SK-N-SH (cell line): ENCODE measurements around the gene CREB5. TPM values are rescaled to one million over a fixed set of nuclear protein-coding genes. Genes with fewer than 3 reads are reported as not detected.

Experiments used
- CTCF ChIA-PET: fragments of 300-600, 350-600 bp; formaldehyde crosslinking; extraction: SDS; loops from one replicate; lab custom pipeline; 2021; lab: Yijun Ruan, JAX
- POLR2A ChIA-PET: fragments of 350-600 bp; sonication (Branson Sonifier 250); formaldehyde crosslinking; extraction: SDS; loops from one replicate; lab custom pipeline; 2020; ENCODE audit warnings: antibody characterized with exemption, inconsistent platforms; lab: Yijun Ruan, JAX
- DNase-seq: peaks from one replicate; pipeline ENCODE4 v3.0.0; 2012
- H2AFZ ChIP-seq: fragments of 200-600 bp; sonication (generic); 2 replicates; pipeline ENCODE4 v1.8.1; 2016; ENCODE audit warnings: antibody characterized with exemption, mild to moderate bottlenecking, low read depth
- H3F3A ChIP-seq: fragments of 200-600 bp; sonication (generic); replicated peaks from 2 replicates; pipeline ENCODE3; 2016; ENCODE audit warnings: antibody characterized with exemption, mild to moderate bottlenecking; ENCODE audit not compliant: insufficient read depth
- H3K27ac ChIP-seq, 2 experiments: fragments of 200-500 bp in 1 of 2; fragments of 200-600 bp in 1 of 2; sonication (Bioruptor generic) in 1 of 2; sonication (generic), shearing (Covaris generic) in 1 of 2; 2 replicates each; pipeline versions ENCODE4 v1.5.1 to v1.6.1; 2014 to 2016; ENCODE audit warnings: low read depth in 2 of 2, inconsistent platforms in 1 of 2, low read length in 1 of 2, mild to moderate bottlenecking in 1 of 2, mixed read lengths in 1 of 2
- H3K27me3 ChIP-seq: fragments of 200-600 bp; sonication (generic), shearing (Covaris generic); 2 replicates; pipeline ENCODE4 v1.6.1; 2016; ENCODE audit warnings: mixed run types; ENCODE audit not compliant: insufficient read depth
- H3K36me3 ChIP-seq, 2 experiments: fragments of 200-500 bp in 1 of 2; fragments of 200-600 bp in 1 of 2; sonication (Bioruptor generic) in 1 of 2; sonication (generic) in 1 of 2; replicated peaks in 1 of 2; 2 replicates each; pipeline versions ENCODE3 to v1.5.1; 2014 to 2016; ENCODE audit warnings: low read length in 1 of 2, mild to moderate bottlenecking in 1 of 2; ENCODE audit not compliant: insufficient read depth in 2 of 2, control insufficient read depth in 1 of 2
- H3K4me1 ChIP-seq, 2 experiments: fragments of 200-500 bp in 1 of 2; fragments of 200-600 bp in 1 of 2; sonication (Bioruptor generic) in 1 of 2; sonication (generic), shearing (Covaris generic) in 1 of 2; 2 replicates each; pipeline versions ENCODE4 v1.5.1 to v1.6.1; 2014 to 2016; ENCODE audit warnings: low read depth in 1 of 2, low read length in 1 of 2, mixed run types in 1 of 2; ENCODE audit not compliant: insufficient read depth in 2 of 2, control insufficient read depth in 1 of 2
- H3K4me2 ChIP-seq: fragments of 200-600 bp; sonication (generic), shearing (Covaris generic); 2 replicates; pipeline ENCODE4 v1.6.1; 2017; ENCODE audit warnings: mixed run types
- H3K4me3 ChIP-seq, 2 experiments: fragments of 200-500 bp in 1 of 2; fragments of 200-600 bp in 1 of 2; sonication (Bioruptor generic) in 1 of 2; sonication (generic), shearing (Covaris generic) in 1 of 2; 2 replicates each; pipeline versions ENCODE4 v1.5.1 to v1.8.1; 2014 to 2016; ENCODE audit warnings: low read depth in 2 of 2, inconsistent platforms in 1 of 2, low read length in 1 of 2, mild to moderate bottlenecking in 1 of 2, mixed read lengths in 1 of 2, moderate library complexity in 1 of 2
- H3K79me2 ChIP-seq: fragments of 200-600 bp; sonication (generic); 2 replicates; pipeline ENCODE4 v1.8.1; 2017; ENCODE audit warnings: mild to moderate bottlenecking; ENCODE audit not compliant: insufficient read depth
- H3K9ac ChIP-seq: fragments of 200-600 bp; sonication (generic); 2 replicates; pipeline ENCODE4 v1.6.1; 2017; ENCODE audit warnings: mixed run types
- H3K9me2 ChIP-seq: fragments of 200-600 bp; sonication (generic); 2 replicates; pipeline ENCODE4 v1.6.1; 2017; ENCODE audit warnings: mixed run types
- H3K9me3 ChIP-seq: fragments of 200-600 bp; sonication (generic); 2 replicates; pipeline ENCODE4 v1.6.1; 2017; ENCODE audit warnings: mixed run types, mild to moderate bottlenecking, moderate library complexity
- H4K20me1 ChIP-seq: fragments of 200-600 bp; sonication (generic); 2 replicates; pipeline ENCODE4 v1.6.1; 2017; ENCODE audit warnings: mild to moderate bottlenecking, mixed run types; ENCODE audit not compliant: insufficient read depth
- EP300 ChIP-seq, 2 experiments: IDR thresholded peaks; 2 replicates each; pipeline versions ENCODE4 v1.4.0 to v1.6.1; 2012; ENCODE audit warnings: borderline replicate concordance in 1 of 2, low read depth in 1 of 2, low read length in 1 of 2
- FOXJ3 ChIP-seq: sonication (generic); formaldehyde crosslinking; IDR thresholded peaks from 2 replicates; pipeline ENCODE4 v1.5.1; 2020; ENCODE audit warnings: mild to moderate bottlenecking, missing genetic modification reagents
- GABPA ChIP-seq: IDR thresholded peaks from 2 replicates; pipeline ENCODE4 v1.4.0; 2012; ENCODE audit warnings: low read depth, mild to moderate bottlenecking
- JUND ChIP-seq: IDR thresholded peaks from 2 replicates; pipeline ENCODE4 v1.4.0; 2012
- MEF2A ChIP-seq: IDR thresholded peaks from 2 replicates; pipeline ENCODE4 v1.4.0; 2012; ENCODE audit warnings: low read depth, borderline replicate concordance
- NRF1 ChIP-seq: IDR thresholded peaks from 2 replicates; pipeline ENCODE4 v1.6.1; 2012; ENCODE audit warnings: low read depth, mild to moderate bottlenecking, low read length
- POLR2AphosphoS5 ChIP-seq: IDR thresholded peaks from 2 replicates; pipeline ENCODE4 v1.6.1; 2012; ENCODE audit warnings: low read depth, low read length
- RXRA ChIP-seq: IDR thresholded peaks from 2 replicates; pipeline ENCODE4 v1.4.0; 2012; ENCODE audit warnings: low read depth, mild to moderate bottlenecking, borderline replicate concordance
- WGBS: methylation state at CpG from one replicate; pipeline ENCODE4 v1.1.6; 2017; ENCODE audit warnings: low lambda C conversion rate; 5-methylcytosine and 5-hydroxymethylcytosine counted together
- polyA plus RNA-seq, 3 experiments: library from polyadenylated mRNA; depleted of rRNA; stranded (reverse); fragments of >200 nt; gene quantifications; 2 replicates each; pipeline ENCODE4 v1.2.3, GENCODE V29; 2012
- TF ChIP-seq, protein P1 (sequence below): IDR thresholded peaks from 2 replicates; pipeline ENCODE4 v1.4.0; 2012; ENCODE audit warnings: low read depth, borderline replicate concordance
- TF ChIP-seq, protein P2 (sequence below): IDR thresholded peaks from 2 replicates; pipeline ENCODE4 v1.6.1; 2012; ENCODE audit warnings: mild to moderate bottlenecking, low read depth, low read length, moderate library complexity
- TF ChIP-seq, protein P3 (sequence below): IDR thresholded peaks from 2 replicates; pipeline ENCODE4; 2012
- TF ChIP-seq, protein P4 (sequence below): fragments of 150-350 bp; IDR thresholded peaks from 2 replicates; pipeline ENCODE4 v1.6.1; 2017; ENCODE audit warnings: antibody characterized with exemption, low read length, low read depth, borderline replicate concordance

The CREB5 gene
- polyA plus RNA-seq, 1 of the 3 experiments (the other 2 are of a cell fraction): 19.3 TPM

DNA sequence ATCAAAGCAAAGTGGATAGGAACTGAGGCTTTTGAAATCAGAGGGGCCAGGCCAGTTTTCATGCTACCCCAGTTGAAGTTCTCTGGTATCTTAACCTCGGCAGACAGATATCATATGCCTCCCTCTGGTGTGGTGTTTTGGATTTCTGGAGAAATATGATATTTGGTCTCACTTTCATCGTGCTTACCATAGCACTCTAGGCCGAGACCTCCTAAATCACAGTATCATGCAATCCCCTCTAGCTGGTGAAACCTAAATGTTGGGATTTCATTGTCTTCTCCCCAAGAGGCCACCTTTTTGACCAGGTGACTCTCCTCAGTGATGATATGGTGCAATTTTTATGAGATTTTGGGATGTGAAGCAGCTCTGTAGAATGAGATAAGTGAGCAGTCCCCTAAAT is 183.5 kb downstream of the CREB5 start:
- Histone ChIP-seq H3K79me2 (no peaks in the 10 kb centered on the region), H3K4me2 (no peak overlapping the region), H3K9ac (no peak overlapping the region), H3K4me3 (no peak overlapping the region), H3K27ac (no peak overlapping the region), H3K9me3 (no peaks in the 10 kb centered on the region), H3K36me3 (no peaks in the 10 kb centered on the region), H3F3A (no peaks in the 10 kb centered on the region), H4K20me1 (no peaks in the 10 kb centered on the region), H2AFZ (no peak overlapping the region), H3K9me2 (no peaks in the 10 kb centered on the region), H3K4me1 (peaks cover 0 to 21% of the 10 kb centered on the region in 2 experiments; a peak in 2 of 4 replicates), H3K27me3 (no peaks in the 10 kb centered on the region; the same call in 1 of the 2 replicates)
- CTCF ChIA-PET: interaction anchor here (0.9 to 1.7 kb wide), 4 partner anchors 15 to 259 kb away, joined by 3 to 4 read pairs (median 4); no protein-coding TSS in a partner anchor
- DNase-seq: no peak
- no peak for TF ChIP-seq GABPA
- TF ChIP-seq, protein P1, sequence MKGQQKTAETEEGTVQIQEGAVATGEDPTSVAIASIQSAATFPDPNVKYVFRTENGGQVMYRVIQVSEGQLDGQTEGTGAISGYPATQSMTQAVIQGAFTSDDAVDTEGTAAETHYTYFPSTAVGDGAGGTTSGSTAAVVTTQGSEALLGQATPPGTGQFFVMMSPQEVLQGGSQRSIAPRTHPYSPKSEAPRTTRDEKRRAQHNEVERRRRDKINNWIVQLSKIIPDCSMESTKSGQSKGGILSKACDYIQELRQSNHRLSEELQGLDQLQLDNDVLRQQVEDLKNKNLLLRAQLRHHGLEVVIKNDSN: no peak
- no peak for TF ChIP-seq POLR2AphosphoS5
- TF ChIP-seq JUND: no peak
- TF ChIP-seq, protein P2, sequence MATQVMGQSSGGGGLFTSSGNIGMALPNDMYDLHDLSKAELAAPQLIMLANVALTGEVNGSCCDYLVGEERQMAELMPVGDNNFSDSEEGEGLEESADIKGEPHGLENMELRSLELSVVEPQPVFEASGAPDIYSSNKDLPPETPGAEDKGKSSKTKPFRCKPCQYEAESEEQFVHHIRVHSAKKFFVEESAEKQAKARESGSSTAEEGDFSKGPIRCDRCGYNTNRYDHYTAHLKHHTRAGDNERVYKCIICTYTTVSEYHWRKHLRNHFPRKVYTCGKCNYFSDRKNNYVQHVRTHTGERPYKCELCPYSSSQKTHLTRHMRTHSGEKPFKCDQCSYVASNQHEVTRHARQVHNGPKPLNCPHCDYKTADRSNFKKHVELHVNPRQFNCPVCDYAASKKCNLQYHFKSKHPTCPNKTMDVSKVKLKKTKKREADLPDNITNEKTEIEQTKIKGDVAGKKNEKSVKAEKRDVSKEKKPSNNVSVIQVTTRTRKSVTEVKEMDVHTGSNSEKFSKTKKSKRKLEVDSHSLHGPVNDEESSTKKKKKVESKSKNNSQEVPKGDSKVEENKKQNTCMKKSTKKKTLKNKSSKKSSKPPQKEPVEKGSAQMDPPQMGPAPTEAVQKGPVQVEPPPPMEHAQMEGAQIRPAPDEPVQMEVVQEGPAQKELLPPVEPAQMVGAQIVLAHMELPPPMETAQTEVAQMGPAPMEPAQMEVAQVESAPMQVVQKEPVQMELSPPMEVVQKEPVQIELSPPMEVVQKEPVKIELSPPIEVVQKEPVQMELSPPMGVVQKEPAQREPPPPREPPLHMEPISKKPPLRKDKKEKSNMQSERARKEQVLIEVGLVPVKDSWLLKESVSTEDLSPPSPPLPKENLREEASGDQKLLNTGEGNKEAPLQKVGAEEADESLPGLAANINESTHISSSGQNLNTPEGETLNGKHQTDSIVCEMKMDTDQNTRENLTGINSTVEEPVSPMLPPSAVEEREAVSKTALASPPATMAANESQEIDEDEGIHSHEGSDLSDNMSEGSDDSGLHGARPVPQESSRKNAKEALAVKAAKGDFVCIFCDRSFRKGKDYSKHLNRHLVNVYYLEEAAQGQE: no peak
- TF ChIP-seq, protein P3, sequence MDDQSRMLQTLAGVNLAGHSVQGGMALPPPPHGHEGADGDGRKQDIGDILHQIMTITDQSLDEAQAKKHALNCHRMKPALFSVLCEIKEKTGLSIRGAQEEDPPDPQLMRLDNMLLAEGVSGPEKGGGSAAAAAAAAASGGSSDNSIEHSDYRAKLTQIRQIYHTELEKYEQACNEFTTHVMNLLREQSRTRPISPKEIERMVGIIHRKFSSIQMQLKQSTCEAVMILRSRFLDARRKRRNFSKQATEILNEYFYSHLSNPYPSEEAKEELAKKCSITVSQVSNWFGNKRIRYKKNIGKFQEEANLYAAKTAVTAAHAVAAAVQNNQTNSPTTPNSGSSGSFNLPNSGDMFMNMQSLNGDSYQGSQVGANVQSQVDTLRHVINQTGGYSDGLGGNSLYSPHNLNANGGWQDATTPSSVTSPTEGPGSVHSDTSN: no peak
- TF ChIP-seq NRF1: no peak
- TF ChIP-seq MEF2A: no peak
- no peak for TF ChIP-seq FOXJ3 (CRISPR knock-in tag)
- TF ChIP-seq, protein P4, sequence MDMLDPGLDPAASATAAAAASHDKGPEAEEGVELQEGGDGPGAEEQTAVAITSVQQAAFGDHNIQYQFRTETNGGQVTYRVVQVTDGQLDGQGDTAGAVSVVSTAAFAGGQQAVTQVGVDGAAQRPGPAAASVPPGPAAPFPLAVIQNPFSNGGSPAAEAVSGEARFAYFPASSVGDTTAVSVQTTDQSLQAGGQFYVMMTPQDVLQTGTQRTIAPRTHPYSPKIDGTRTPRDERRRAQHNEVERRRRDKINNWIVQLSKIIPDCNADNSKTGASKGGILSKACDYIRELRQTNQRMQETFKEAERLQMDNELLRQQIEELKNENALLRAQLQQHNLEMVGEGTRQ: no peak
- TF ChIP-seq EP300 (IDR thresholded peaks at IDR 0.05; ENCODE audit: borderline replicate concordance in 1 of 2, low read depth in 1 of 2, low read length in 1 of 2): no peak
- no peak for TF ChIP-seq RXRA
- WGBS: 47% methylated on average over 3 of the region's 3 CpGs
- POLR2A ChIA-PET: interaction anchor here (0.6 kb wide), 1 partner anchor 23 kb away, joined by 4 read pairs; no protein-coding TSS in a partner anchor
